Measurements from ENCODE around the gene GRIN1. TPM values are rescaled to one million over a fixed set of nuclear protein-coding genes. Genes with fewer than 3 reads are reported as not detected.

The GRIN1 gene
- total RNA-seq, 4 donors from 2014 or later = 0.14 TPM; not detected in 3

DNA sequence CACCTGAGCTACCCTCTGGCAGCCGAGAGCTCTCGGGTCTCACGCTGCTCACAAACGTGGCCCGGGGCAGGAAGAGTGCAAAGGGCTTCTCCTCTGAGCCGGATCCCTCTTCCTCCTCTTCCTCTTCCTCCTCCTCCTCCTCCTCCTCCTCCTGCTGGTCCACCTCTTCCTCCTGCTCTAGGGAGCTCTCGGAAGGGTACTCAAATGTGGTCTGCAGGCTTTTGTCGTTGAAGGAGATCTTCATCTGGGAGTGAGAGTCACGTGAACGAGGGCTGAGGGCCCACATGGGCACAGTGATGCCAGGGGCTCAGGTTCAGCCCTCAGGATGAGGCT is 53.5 kb downstream of the GRIN1 start:
- intact Hi-C loops (cut with DNase I; ENCODE audit: low total_unique reads) = no loop called here
- Histone ChIP-seq H3K4me3 (no peak overlapping the region), H3K9me3 (no peaks in the 10 kb centered on the region), H3K27ac (no peak overlapping the region), H3K36me3 (no peaks in the 10 kb centered on the region), H3K27me3 (no peaks in the 10 kb centered on the region), H3K4me1 (peaks cover 20 to 63% (median 55%) of the 10 kb centered on the region in 4 donors)
- in situ Hi-C loops (cut with MboI; ENCODE audit: low pct_ligation_motif_present in 1 of 4, low pct_unique_long_range_greater_than_20kb in 1 of 4, low sequenced_read_pairs in 3 of 4) = no loop called here
- WGBS, 2 donors (ENCODE audit: low coverage in 1 of 2) = 73 to 86% methylated on average over 4 to 10 of the region's 10 CpGs
- DNase-seq = no peak
- TF ChIP-seq, protein P1, sequence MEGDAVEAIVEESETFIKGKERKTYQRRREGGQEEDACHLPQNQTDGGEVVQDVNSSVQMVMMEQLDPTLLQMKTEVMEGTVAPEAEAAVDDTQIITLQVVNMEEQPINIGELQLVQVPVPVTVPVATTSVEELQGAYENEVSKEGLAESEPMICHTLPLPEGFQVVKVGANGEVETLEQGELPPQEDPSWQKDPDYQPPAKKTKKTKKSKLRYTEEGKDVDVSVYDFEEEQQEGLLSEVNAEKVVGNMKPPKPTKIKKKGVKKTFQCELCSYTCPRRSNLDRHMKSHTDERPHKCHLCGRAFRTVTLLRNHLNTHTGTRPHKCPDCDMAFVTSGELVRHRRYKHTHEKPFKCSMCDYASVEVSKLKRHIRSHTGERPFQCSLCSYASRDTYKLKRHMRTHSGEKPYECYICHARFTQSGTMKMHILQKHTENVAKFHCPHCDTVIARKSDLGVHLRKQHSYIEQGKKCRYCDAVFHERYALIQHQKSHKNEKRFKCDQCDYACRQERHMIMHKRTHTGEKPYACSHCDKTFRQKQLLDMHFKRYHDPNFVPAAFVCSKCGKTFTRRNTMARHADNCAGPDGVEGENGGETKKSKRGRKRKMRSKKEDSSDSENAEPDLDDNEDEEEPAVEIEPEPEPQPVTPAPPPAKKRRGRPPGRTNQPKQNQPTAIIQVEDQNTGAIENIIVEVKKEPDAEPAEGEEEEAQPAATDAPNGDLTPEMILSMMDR (IDR thresholded peaks at IDR 0.05) = no peak
- peak in 1 of 3 donors; percentile 10 for TF ChIP-seq POLR2AphosphoS5 (IDR thresholded peaks at IDR 0.05)

DNA sequence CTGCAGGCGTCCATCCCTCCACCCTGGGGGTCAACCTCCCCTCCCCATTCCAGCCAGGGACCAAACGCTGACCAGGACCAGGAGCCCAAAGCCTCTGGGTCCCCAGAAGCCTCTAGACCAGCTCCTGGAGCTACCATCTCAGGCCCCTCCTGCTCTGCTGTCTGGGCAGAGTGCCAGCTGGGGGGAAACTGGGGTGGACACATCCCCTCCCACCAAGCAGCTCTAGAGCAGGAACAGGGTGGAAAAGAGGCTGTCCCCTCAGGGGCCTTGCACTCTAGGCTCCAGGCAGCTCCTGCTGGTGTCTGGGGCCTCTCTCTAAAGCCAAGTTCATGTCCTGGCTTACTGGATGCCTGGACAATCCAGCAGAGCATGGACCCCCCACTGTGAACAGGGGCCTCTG is 53.9 kb downstream of the GRIN1 start:
- no peak overlapping the region for H3K4me3 ChIP-seq
- H3K9me3 ChIP-seq = no peaks in the 10 kb centered on the region
- no peak overlapping the region for H3K27ac ChIP-seq
- TF ChIP-seq, protein P1 (IDR thresholded peaks at IDR 0.05) = no peak
- TF ChIP-seq POLR2AphosphoS5 (IDR thresholded peaks at IDR 0.05) (no peak), EP300 (IDR thresholded peaks at IDR 0.05; ENCODE audit: low read depth) (no peak), POLR2A (IDR thresholded peaks at IDR 0.05) (no peak)
- DNase-seq = no peak
- intact Hi-C loops (cut with DNase I; ENCODE audit: low total_unique reads) = no loop called here
- WGBS, 2 donors (ENCODE audit: low coverage in 1 of 2) = 73% methylated on average over 2 of the region's 2 CpGs; no CpG with 5 or more reads in 1 of the 2 donors
- in situ Hi-C loops (cut with MboI; ENCODE audit: low pct_ligation_motif_present in 1 of 4, low pct_unique_long_range_greater_than_20kb in 1 of 4, low sequenced_read_pairs in 3 of 4) = no loop called here
- H3K36me3 ChIP-seq = no peaks in the 10 kb centered on the region
- H3K4me1 ChIP-seq = peaks cover 20 to 63% (median 54%) of the 10 kb centered on the region in 4 donors
- no peaks in the 10 kb centered on the region for H3K27me3 ChIP-seq

DNA sequence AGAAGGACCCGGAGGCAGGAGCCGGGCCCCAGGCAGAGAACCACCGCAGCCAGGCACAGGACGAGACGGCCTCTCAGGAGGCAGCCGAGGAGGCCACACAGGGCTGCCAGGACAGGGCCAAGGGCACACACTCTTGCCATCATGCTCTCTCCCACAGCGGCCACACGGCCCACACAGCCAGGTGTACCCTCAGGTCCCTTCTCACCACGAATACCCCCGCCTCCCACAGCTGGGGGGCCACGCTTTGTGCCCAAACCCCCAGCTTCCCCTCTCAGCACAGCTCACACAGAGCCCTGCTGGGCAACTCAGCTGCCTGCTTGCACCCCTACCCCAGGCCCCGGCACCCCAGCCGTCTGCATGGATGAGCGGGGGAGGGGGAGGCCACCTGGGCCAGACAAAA is 54.8 kb downstream of the GRIN1 start:
- 80 to 87% methylated on average over 3 to 13 of the region's 14 CpGs for WGBS, 2 donors (ENCODE audit: low coverage in 1 of 2)
- H3K9me3 ChIP-seq = no peaks in the 10 kb centered on the region
- peak overlapping the region; percentile 82 to 90 (median 88) for H3K27ac ChIP-seq
- peaks cover 20 to 70% (median 63%) of the 10 kb centered on the region in 4 donors for H3K4me1 ChIP-seq
- H3K4me3 ChIP-seq = no peak overlapping the region
- H3K36me3 ChIP-seq = no peaks in the 10 kb centered on the region
- H3K27me3 ChIP-seq = no peaks in the 10 kb centered on the region
- TF ChIP-seq POLR2A (IDR thresholded peaks at IDR 0.05) (no peak), EP300 (IDR thresholded peaks at IDR 0.05; ENCODE audit: low read depth) (no peak), POLR2AphosphoS5 (IDR thresholded peaks at IDR 0.05) (no peak)
- TF ChIP-seq, protein P1 (IDR thresholded peaks at IDR 0.05) = no peak
- in situ Hi-C loops (cut with MboI; ENCODE audit: low pct_ligation_motif_present in 1 of 4, low pct_unique_long_range_greater_than_20kb in 1 of 4, low sequenced_read_pairs in 3 of 4) (no loop called here), intact Hi-C loops (cut with DNase I; ENCODE audit: low total_unique reads) (no loop called here)
- no peak for DNase-seq

- no peak for DNase-seq
- no peaks in the 10 kb centered on the region for H3K27me3 ChIP-seq
- H3K27ac ChIP-seq = peak overlapping the region; percentile 82 to 90 (median 88)
- H3K9me3 ChIP-seq = no peaks in the 10 kb centered on the region
- peak overlapping the region in 1 of 4 donors; percentile 12 for H3K4me3 ChIP-seq
- TF ChIP-seq POLR2AphosphoS5 (IDR thresholded peaks at IDR 0.05) (no peak), EP300 (IDR thresholded peaks at IDR 0.05; ENCODE audit: low read depth) (no peak), POLR2A (IDR thresholded peaks at IDR 0.05) (no peak)
- TF ChIP-seq, protein P1 (IDR thresholded peaks at IDR 0.05) = no peak
- H3K4me1 ChIP-seq = peaks cover 22 to 73% (median 65%) of the 10 kb centered on the region in 4 donors
- no peaks in the 10 kb centered on the region for H3K36me3 ChIP-seq
- 32% methylated on average over 3 of the region's 16 CpGs; no CpG with 5 or more reads in 1 of the 2 donors for WGBS, 2 donors (ENCODE audit: low coverage in 1 of 2)
- in situ Hi-C loops (cut with MboI; ENCODE audit: low pct_ligation_motif_present in 1 of 4, low pct_unique_long_range_greater_than_20kb in 1 of 4, low sequenced_read_pairs in 3 of 4) = no loop called here
- intact Hi-C loops (cut with DNase I; ENCODE audit: low total_unique reads) = no loop called here
Observed at GRCh38 chr9:137194388-137194787, 55.4 kb downstream of the GRIN1 start.
